ENCODE measurements around the gene TESMIN. TPM values are rescaled to one million over a fixed set of nuclear protein-coding genes. Genes with fewer than 3 reads are reported as not detected.

The TESMIN gene, protein sequence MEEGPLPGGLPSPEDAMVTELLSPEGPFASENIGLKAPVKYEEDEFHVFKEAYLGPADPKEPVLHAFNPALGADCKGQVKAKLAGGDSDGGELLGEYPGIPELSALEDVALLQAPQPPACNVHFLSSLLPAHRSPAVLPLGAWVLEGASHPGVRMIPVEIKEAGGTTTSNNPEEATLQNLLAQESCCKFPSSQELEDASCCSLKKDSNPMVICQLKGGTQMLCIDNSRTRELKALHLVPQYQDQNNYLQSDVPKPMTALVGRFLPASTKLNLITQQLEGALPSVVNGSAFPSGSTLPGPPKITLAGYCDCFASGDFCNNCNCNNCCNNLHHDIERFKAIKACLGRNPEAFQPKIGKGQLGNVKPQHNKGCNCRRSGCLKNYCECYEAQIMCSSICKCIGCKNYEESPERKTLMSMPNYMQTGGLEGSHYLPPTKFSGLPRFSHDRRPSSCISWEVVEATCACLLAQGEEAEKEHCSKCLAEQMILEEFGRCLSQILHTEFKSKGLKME
- 0.76 and 4.5 TPM in 2 replicates for total RNA-seq (2014; rRNA removed; shearing (Covaris generic))

DNA sequence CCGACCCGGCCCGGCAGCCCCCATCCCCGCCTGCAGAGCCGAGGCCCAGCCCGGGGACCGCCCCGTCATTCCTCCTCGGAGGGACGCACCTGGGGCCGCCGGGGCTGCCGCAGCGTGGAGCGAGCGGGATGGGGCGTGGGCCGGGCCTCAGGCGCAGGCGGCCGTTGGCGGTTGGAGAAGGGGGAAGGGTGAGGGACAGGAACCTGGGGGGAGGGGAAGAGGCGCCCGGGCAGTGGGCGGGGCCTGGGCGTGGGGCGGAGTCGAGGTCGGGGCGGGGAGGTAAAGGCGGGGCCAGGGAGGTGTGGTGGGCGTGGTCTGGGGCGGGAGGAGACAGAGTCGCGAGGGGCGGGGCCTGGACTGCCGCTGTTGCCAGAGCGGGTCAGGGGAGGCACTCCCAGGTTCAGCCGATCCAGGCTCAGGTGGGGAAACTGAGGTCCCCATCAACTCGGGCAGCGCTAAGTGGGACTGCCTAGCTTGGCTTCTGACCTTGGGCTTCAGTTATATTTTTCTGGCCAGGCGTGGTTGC, at the start of gene TESMIN:
TSS of gene TESMIN (minus strand) at position 190 of the 526 bp plus-strand sequence. CDS start 860 bp downstream, outside the sequence.
- peak; percentile 34 for DNase-seq (ENCODE audit: low spot score)

DNA sequence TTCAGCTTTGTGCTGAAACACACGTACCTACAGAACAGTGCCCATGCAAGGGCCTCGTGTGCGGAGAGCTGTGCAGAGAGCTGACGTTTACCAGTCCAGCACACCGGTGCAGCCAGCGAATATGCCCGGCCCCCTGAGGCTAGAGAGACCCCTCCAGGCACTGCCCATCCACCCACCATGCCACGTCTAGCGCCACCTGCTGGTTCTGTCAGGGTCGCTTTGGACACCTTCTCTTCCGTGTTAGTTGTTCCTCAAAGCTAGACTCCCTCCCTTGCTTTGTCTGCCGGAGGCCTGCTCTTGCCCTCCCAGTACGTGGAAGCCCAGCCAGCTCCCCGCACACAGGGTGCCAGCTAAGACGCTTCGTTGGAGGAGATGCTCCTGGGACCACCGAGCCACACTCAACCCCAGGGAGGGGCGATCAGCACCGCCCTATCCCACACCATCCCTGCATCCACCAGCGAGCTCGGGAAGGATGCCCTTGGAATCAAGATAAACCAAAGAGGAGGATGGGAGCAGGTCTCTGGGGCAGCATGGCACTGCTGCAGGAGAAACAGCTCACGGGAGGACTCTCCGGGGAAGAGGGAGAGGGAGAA, 47.0 kb upstream of the TESMIN start:
- DNase-seq (ENCODE audit: low spot score): no peak

DNA sequence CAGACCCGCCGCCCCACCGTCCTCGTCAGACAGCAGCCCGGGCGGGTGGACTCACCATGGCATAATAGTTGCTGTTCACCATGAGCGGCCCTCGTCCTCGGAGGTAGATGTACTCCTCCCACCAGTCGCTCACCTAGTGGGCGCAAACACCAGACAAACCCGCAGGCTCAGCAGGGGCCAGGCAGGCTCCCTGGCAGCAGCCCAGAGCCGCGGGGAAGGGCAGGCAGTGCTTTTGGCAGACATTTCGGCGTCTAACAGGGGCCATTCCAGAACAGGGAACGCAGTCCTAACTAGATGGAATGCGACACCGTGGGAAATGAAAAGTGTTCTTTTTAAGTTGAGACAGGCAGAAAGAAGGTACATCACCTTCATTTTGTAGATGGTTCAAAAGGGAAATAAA, 45.5 kb upstream of the TESMIN start:
- DNase-seq (ENCODE audit: low spot score): no peak

DNA sequence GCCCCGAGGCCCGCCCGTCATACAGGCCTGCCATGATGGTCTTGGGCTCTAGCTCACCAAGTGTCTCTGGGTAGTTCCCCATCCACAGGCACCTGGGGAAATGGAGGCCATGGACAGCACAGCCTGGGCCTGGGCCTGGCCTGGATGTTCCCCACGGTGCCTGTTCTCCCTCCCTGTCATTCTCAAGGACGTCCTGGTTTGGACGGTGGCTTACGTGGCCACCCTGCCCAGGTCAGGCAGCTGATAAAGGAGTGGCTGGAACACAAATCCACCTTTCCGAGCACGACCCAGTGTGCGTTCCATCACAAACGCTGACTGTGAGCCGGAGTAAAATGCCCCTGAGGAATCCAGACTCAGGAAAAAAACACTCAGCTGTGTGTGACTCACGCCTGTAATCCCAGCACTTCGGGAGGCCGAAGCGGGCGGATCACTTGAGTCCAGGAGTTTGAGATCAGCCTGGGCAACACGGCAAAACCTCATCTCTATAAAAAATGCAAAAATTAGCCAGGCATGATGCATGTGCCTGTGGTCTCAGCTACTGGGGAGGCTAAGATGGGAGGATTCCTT, 41.2 kb upstream of the TESMIN start:
- no peak for DNase-seq (ENCODE audit: low spot score)

DNA sequence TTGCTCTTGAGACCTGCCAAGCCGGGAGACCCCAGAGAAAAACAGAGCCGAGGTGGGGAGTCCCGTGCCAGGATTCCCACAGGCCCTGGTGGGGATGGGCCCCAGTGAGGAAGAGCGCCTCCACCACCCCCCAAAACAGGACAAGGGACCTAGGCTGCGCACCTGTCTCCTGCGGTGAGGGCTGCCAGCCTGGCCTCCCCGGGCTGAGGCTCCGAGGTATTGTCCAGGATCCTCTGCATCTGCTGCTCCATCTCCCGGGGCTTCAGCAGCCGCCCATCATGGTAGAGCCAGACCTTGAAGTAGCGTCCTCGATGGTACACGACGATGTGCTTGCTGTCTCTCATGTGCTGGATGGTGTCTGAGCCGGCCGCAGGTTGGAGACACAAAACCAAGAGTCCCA, 33.3 kb upstream of the TESMIN start:
- no peak for DNase-seq (ENCODE audit: low spot score)

DNA sequence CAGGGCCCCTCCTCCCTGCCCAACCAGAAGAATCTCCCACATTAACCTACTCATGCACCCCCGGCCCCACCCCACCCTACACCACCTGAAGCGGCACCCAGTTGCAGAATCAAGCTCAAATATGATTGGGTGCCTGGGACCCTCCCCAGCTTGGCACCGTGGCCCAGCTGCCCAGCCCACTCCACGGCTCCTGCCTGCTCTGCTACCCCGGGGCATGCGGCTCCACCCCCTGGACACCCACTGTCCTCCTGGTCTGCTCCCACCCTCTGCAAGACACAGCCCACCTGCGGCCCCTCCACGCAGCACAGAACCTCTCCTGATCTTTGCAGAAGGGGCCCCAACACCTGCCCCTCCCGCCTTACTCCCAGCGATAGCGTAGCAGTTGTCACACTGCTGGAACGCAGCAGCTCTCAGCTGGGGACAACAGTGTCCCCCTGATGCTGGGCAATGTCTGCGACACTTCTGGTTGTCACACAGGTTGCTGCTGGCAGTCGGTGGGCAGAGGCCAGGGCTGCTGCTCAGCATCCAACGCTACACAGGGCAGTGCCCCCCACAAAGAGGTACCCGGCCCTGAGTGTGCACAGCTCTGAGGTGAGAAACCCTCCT, 32.0 kb upstream of the TESMIN start:
- DNase-seq (ENCODE audit: low spot score): no peak

DNA sequence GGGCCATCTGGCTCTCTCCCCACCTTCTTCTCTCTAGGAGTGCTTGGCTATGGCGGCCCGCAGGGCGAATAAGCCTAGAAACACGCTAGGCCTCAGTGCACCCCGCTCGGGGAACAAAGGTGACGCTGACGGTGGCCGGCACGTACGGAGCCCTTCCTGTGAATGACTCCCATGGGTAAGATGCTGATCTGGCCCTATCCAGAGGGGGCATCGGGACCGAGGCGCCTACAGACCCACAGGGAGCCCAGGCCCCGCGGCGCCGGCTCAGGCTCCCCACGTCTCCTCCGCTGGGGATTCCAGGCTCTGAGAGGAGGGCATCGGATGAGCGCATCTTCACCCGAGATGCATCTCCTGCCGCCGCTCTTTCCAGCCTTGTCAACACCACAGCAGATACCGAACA, 31.4 kb upstream of the TESMIN start:
- no peak for DNase-seq (ENCODE audit: low spot score)

DNA sequence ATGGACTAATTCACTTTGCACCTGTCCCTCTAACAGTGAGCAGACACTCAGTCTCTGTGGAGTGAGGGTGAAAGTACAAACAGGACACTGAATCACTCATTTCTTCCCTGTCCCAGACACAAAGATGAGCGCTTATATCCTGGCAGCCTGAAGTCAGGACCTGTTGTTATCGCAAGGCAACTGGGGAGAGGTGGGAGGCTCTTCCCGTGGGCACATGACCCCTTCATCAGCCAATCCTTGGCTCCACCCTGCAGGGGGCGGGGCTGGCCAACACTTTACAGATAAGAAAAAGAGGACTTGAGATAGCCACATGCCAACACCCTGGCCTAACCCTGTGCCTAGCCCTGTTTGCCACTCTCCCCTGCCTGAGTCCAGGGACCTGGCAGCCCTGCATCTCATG, 29.5 kb upstream of the TESMIN start:
- no peak for DNase-seq (ENCODE audit: low spot score)

DNA sequence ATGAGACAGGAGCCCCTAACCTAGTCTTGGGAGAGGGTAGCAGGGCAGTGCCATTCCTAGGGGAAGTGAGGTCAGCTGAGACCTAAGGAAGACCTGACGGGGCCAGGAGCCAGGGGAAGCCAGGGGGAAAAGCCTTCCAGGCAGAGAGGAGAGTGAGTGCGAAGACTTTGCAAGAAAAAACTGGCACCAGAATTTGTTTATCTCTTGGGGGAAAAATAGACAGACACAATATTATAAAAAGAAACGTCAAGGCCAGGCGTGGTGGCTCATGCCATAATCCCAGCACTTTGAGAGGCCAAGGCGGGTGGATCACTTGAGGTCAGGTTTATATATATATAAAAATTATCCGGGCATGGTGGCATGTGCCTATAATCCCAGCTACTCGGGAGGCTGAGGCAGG, 26.9 kb upstream of the TESMIN start:
- no peak for DNase-seq (ENCODE audit: low spot score)

DNA sequence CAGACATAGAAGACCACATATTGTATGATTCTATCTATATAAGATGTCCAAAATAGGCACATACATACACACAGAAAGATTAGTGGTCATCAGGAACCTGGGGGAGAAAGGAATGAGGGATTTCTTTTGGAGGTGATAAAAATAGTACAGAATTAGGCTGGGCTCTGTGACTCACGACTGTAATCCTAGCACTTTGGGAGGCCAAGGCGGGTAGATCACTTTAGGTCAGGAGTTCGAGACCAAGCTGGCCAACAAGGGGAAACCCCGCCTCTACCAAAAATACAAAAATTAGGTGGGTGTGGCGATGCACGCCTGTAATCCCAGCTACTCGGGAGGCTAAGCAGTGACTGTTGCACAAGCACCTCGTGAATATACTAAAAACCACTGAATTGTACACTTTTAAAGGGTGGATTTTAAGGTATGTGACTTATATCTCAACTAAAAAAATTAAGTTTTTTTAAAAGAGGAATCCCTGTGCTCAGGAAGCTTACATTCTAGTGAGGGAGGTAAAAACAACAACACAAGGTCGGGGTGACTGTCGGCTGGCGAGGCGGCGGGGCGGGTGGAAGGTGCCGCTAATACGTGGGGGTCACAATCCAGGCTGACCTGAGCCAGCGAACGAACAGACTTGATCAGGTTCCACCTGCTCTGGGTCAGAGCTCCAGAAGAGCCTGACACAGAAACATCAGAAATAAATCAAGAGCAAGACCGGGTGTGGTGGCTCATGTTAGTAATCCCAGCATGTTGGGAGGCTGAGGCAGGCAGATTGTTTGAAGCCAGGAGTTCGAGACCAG, 25.3 kb upstream of the TESMIN start:
- no peak for DNase-seq (ENCODE audit: low spot score)

DNA sequence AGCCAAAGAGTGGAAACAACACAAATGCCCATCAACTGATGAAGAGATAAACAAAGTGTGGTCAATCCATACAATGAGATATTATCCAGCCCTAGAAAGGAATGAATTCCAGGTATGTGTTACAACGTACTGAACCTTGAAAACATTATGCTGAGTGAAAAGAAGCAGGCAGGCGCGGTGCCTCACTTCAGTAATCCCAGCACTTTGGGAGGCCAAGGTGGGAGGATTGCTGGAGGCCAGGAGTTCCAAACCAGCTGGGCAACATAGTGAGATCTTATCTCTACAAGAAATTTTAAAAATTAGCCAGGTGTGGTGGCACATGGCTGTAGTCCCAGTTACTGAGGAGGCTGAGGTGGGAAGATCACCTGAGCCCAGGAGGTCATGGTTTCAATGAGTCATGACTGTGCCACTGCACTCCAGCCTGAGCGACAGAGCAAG, 24.6 kb upstream of the TESMIN start:
- DNase-seq (ENCODE audit: low spot score): no peak

DNA sequence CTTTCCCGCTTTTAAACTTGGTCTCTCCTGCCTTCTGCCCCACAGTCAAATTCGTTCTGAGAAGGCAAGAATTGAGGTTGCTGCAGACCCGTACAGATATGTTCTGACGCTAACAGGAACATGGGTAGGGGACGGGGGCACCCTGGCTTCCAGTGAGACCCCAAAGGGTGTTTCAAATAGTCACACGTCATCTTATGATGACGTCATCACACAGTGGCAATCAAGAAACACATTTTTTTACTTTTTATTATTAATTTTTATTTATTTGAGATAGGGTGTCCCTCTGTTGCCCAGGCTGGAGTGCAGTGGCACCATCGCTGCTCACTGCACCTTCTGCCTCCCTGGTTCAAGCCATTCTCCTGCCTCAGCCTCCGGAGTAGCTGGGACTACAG, 22.9 kb upstream of the TESMIN start:
- no peak for DNase-seq (ENCODE audit: low spot score)

DNA sequence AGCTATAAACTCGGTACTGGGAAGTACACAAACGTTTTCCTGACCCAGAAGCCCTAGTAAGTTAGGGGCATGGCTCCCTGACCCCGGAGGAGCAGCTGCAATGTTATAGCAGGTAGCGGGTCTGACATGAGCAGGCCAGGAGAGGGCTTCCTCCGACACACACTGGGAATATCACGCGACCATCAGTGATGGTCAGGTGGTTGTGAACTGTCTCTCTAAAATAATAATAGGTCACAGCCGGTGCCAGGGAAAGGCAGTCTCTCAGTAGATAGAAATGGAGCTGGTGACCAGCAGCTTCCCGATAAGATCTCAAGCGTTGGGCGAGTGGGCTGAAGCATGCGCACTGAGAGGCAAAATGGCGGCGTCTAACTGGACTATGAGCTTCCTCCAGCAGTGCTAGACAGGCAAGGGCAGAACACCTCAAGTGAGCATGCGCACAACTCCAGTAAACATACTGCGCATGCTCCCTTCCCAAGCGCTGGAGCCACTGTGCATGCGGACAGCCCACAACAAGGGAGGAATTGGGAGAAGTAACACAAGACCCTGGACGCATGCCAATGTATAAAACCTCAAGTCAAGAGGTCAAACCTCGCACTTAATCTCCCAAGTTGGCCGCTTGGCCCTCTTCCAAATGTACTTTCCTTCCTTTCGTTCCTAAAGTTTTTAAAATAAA, 22.3 kb upstream of the TESMIN start:
- DNase-seq (ENCODE audit: low spot score): no peak

DNA sequence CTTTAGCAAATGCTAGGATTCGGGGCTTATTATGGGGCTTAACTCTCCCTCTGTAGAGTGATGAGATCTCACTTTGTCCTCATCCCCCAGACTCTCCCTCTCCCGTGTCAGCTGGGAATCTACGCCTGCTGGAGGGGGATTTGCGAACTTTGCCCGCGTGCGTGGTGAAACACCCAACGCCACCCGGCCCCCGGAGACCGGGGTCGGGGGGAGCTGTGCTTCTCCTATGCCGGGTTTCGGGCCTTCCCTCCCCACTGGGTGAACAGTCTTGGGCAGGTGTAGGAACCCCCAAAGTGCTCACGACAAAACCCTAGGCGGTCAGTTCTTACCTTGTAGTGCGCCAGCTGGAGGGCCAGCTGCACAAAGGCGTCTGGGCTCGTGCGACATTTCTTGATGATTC, 21.6 kb upstream of the TESMIN start:
- DNase-seq (ENCODE audit: low spot score): no peak

DNA sequence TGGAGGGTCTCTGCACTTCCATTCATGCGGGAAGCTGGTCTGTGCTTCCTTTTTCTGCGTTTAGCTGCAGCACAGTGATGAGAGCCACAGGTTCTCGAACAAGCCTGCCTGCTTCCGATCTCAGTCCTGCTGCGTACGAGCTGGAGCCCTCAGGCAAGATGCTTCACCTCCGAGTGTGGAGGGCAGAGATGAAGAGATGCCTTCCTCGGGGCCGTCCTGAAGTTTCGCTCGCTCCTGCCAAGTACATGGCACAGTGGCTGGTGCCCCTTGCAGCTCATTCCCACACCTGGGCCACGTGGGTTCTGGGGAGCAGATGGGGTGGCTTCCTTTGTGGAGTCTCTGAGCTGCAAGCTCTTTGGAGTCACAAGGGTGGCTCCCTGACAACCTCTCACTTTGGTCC, 19.5 kb upstream of the TESMIN start:
- no peak for DNase-seq (ENCODE audit: low spot score)

DNA sequence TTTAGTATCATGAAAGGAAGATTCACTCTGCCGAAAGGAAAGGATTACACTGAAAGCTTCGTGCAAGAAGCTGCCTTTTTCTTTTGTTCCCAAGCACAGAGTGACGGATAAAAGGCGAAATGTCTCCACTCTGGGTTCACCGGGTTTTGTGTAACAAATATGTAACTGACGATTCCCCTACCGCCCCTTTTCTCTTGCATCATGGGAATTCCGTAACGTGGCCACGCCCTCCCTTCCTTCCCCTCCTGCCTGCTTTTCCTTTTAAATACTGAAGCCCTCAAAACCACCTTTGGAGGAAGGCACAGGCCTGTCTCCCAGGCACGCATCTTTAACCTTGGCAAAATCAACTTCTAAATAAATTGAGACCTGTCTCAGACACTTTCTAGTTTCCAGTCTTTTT, 16.4 kb upstream of the TESMIN start:
- DNase-seq (ENCODE audit: low spot score): no peak

DNA sequence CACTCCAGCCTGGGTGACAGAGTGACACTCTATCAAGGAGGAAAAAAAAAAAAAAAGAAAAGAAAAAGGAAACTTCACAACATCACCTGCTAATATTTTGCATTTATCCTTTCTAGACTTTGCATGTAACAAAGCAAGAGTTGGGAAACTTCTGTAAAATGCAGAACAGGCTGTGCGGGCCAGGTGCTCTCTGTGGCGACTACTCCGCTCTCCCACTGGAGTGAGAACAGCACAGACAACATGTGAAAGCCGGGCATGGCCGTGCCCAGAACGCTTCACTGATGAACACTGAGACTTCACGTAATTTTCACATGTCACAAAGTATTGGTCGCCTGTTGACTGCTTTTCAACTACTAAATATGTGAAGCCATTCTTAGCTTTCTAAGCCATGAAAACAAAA, 15.5 kb upstream of the TESMIN start:
- no peak for DNase-seq (ENCODE audit: low spot score)

DNA sequence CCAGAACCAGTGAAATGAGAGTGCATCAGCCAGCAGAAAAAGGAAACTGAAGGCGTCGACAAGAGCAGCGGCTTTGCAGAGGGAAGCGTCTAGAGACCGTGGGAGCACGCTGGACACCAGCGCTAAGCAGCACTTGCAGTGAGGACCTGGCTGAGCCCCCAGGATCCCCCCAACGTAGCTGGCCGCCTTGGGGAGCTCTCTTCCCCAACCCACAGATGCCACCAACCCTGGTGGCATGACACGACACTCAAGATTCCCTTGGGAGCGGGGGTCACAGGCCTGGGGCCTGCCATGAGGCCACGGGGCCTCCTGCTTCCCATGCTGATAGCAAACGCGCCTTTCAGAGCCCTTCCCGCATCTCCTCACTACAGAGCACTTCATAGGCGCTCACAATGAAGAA, 13.4 kb upstream of the TESMIN start:
- DNase-seq (ENCODE audit: low spot score): no peak

DNA sequence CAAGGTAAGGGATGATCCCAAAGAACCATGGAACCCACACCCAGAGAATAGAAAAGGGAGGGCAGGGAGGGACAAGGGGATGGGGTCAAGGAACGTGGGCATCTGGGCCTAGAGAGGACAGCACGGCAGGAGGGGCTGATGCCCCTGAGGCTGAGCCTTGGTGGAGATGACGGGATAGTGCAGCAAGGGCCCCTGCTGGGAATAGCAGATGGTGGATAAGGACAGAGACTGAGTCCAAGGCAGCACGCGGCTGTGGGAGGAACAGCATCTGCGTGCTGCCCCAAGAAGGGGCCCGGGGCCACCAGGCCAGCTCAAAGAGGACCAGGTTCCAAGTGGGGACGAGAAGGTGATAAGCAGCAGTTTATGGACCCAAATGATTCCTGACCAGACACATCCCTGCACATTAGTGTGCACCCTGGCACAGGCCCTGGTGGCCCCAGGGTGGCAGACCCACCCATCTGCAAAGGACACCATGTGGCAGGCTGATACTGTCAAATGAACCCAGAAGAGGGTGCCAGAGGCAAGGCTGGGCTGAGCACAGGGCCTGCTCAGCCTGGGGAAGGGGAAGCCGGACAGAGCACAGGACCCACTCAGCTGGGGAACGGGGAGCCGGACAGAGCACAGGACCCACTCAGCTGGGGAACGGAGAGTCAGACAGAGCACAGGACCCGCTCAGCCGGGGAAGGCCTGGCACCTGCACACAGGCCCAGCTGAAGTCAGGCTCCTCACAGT, 12.8 kb upstream of the TESMIN start:
- DNase-seq (ENCODE audit: low spot score): no peak

DNA sequence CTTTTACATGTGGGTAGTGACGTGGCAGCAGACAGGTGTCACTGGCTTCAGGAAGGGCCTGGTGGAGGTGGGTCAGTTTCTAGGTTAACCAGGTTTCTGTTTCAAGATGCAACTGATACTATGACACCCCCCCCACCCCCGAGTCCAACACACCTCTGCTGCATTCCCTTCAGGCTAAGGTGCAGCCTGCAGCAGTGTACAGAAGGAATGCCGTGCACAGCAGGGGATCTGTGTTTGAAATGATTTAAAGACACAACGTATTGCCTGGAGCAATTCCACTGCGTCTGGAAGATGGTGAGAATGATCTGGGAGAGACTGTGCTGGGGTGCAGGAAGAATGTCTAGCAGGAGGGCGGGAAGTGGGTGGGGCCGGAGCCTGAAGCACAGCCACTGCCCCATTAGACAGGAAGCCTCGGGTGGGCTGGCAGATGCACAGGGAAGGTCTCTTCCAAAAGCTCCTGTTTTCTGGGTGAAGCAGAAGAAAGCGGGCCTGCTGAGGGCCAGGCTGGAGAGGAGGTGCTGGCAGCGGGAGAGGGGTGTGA, 11.9 kb upstream of the TESMIN start:
- no peak for DNase-seq (ENCODE audit: low spot score)
